GM12878 (cell line): ENCODE data around the gene COL15A1. TPM values are rescaled to one million over a fixed set of nuclear protein-coding genes. Genes with fewer than 3 reads are reported as not detected.

Experiments used
- ATAC-seq: fragments of 200-7000 bp; cut with Tn5 transposase; 3 replicates; pipeline ENCODE4 v1.9.1; 2020; ENCODE audit warnings: mild to moderate bottlenecking, moderate library complexity
- BruUV-seq: library from RNA; stranded (reverse); fragments of 400-500 nt; replicated peaks from 2 replicates; lab custom pipeline; 2021; lab: Mats Ljungman, UMichigan
- CTCF ChIA-PET: fragments of 300-600 bp; sonication (Branson Sonifier 250); formaldehyde crosslinking; extraction: SDS; loops from one replicate; lab custom pipeline; 2021; ENCODE audit warnings: inconsistent platforms; lab: Yijun Ruan, JAX
- POLR2A ChIA-PET: fragments of 350-600 bp; formaldehyde crosslinking; extraction: SDS; loops from one replicate; lab custom pipeline; 2021; ENCODE audit warnings: inconsistent platforms; lab: Charles Lee
- RAD21 ChIA-PET: fragments of 300-600 bp; sonication (Branson Sonifier 250); formaldehyde crosslinking; loops from one replicate; lab custom pipeline; 2023; ENCODE audit warnings: antibody characterized with exemption; ENCODE audit not compliant: unreplicated experiment; lab: Charles Lee
- SMC1A ChIA-PET: fragments of 300-600 bp; sonication (Branson Sonifier 250); formaldehyde crosslinking; loops from one replicate; lab custom pipeline; 2023; ENCODE audit not compliant: unreplicated experiment, uncharacterized antibody; lab: Charles Lee
- DNase-seq: peaks from one replicate; pipeline ENCODE4 v3.0.0-alpha.2; 2011; ENCODE audit warnings: low read depth, low spot score
- FAIRE-seq: peaks from 3 replicates; lab custom pipeline; 2011; peaks lifted over from hg19 to GRCh38; lab: Jason Lieb, UNC
- H2AFZ ChIP-seq: 2 replicates; pipeline ENCODE4 v1.6.0; 2011; ENCODE audit warnings: low read depth, low read length, control low read depth; ENCODE audit not compliant: control insufficient read depth
- H3K27ac ChIP-seq: 2 replicates; pipeline ENCODE4 v1.5.1; 2011; ENCODE audit warnings: control low read depth; ENCODE audit not compliant: control insufficient read depth, insufficient read depth
- H3K27me3 ChIP-seq, 2 experiments: replicated peaks in 1 of 2; 2 replicates each; pipeline versions ENCODE4 v1.6.0 to v1.6.1; 2011; ENCODE audit warnings: low read length in 1 of 2; ENCODE audit not compliant: control insufficient read depth in 2 of 2, insufficient read depth in 2 of 2
- H3K36me3 ChIP-seq, 2 experiments: 2 replicates each; pipeline ENCODE4 v1.5.1; 2011; ENCODE audit warnings: low read length in 1 of 2; ENCODE audit not compliant: control insufficient read depth in 2 of 2, insufficient read depth in 2 of 2
- H3K4me1 ChIP-seq: 2 replicates; pipeline ENCODE4 v1.6.1; 2011; ENCODE audit warnings: mild to moderate bottlenecking, low read length, moderate library complexity, mixed read lengths; ENCODE audit not compliant: control insufficient read depth, insufficient read depth
- H3K4me2 ChIP-seq: 2 replicates; pipeline ENCODE4 v1.6.0; 2011; ENCODE audit warnings: control low read depth; ENCODE audit not compliant: control insufficient read depth, insufficient read depth
- H3K4me3 ChIP-seq: fragments of 200-600 bp; sonication (generic); 2 replicates; pipeline ENCODE4 v1.5.1; 2016
- H3K79me2 ChIP-seq: 2 replicates; pipeline ENCODE4 v1.6.0; 2011; ENCODE audit warnings: low read length; ENCODE audit not compliant: control insufficient read depth, insufficient read depth
- H3K9ac ChIP-seq: 2 replicates; pipeline ENCODE4 v1.8.0; 2011; ENCODE audit warnings: low read length, control low read depth, mixed read lengths; ENCODE audit not compliant: control insufficient read depth, insufficient read depth
- H3K9me3 ChIP-seq: replicated peaks from 3 replicates; pipeline ENCODE4 v1.5.1; 2011; ENCODE audit warnings: mild to moderate bottlenecking, low read length; ENCODE audit not compliant: control insufficient read depth, insufficient read depth
- H4K20me1 ChIP-seq: 2 replicates; pipeline ENCODE4 v1.6.0; 2011; ENCODE audit not compliant: control insufficient read depth, insufficient read depth
- GABPA ChIP-seq: IDR thresholded peaks from 2 replicates; pipeline ENCODE4 v1.6.1; 2014; ENCODE audit warnings: antibody characterized with exemption, low read depth, mild to moderate bottlenecking, inconsistent platforms
- IRF4 ChIP-seq: IDR thresholded peaks from 2 replicates; pipeline ENCODE4 v1.6.1; 2011; ENCODE audit warnings: low read depth, low read length
- NBN ChIP-seq: fragments of 450-650 bp; IDR thresholded peaks from 2 replicates; pipeline ENCODE4 v1.6.1; 2016
- NFYB ChIP-seq: IDR thresholded peaks from 2 replicates; pipeline ENCODE4 v1.6.1; 2011; ENCODE audit warnings: low read depth, mild to moderate bottlenecking, low read length, improper control_type of control experiment, moderate library complexity; ENCODE audit not compliant: insufficient read depth
- PBX3 ChIP-seq: IDR thresholded peaks from 2 replicates; pipeline ENCODE4 v1.6.1; 2011; ENCODE audit warnings: mild to moderate bottlenecking, low read depth, low read length, moderate library complexity; ENCODE audit not compliant: insufficient replicate concordance
- RFX5 ChIP-seq: IDR thresholded peaks from 2 replicates; pipeline ENCODE4 v1.6.1; 2011; ENCODE audit warnings: low read depth, low read length, improper control_type of control experiment
- TARDBP ChIP-seq: IDR thresholded peaks from 2 replicates; pipeline ENCODE4 v1.6.1; 2016; ENCODE audit warnings: borderline replicate concordance
- WGBS: methylation state at CpG from one replicate; pipeline ENCODE4 v1.1.6; 2016; ENCODE audit warnings: low lambda C conversion rate; ENCODE audit not compliant: insufficient replicate concordance, insufficient coverage; ENCODE audit errors: missing lambda C conversion rate; 5-methylcytosine and 5-hydroxymethylcytosine counted together
- in situ Hi-C: fragments of 300-500 bp; cut with MboI; formaldehyde crosslinking; loops from 9 replicates; pipeline ENCODE4 v1.14.3; 2018; ENCODE audit warnings: mixed read lengths
- intact Hi-C: fragments of 100-400 bp; cut with micrococcal nuclease; formaldehyde crosslinking; loops from one replicate; pipeline ENCODE4 v1.14.2; 2022; ENCODE audit not compliant: unreplicated experiment
- polyA plus RNA-seq, 11 experiments: library from polyadenylated mRNA; depleted of rRNA in 4 of 11; unstranded in 6 of 11; stranded (reverse) in 5 of 11; fragments of >200 nt; fragmentation: Nextera tagmentation in 4 of 11; fragmentation: Illumina TruSeq in 1 of 11; extraction: Ambion mirVana in 4 of 11; extraction: Trizol in 1 of 11; gene quantifications; 1 replicate in 1 of 11; 2 replicates in 10 of 11; pipeline versions ENCODE4 v1.2.1 to v1.2.3, GENCODE V29; 2011 to 2016; ENCODE audit warnings: inconsistent platforms in 2 of 11, missing spikeins in 2 of 11, low read depth in 1 of 11
- total RNA-seq, 4 experiments: library from RNA; depleted of rRNA in 3 of 4; stranded (reverse); fragments of >200 nt in 3 of 4; fragmentation: Illumina TruSeq in 1 of 4; extraction: Trizol in 1 of 4; gene quantifications; 2 replicates each; pipeline versions ENCODE4 v1.2.1 to v1.2.3, GENCODE V29; 2013 to 2021
- TF ChIP-seq, protein P1 (sequence below): fragments of 450-650 bp; formaldehyde crosslinking; IDR thresholded peaks from 2 replicates; pipeline ENCODE4 v1.4.0; 2022; ENCODE audit warnings: mild to moderate bottlenecking, moderate library complexity

COL15A1 gene
- total and polyA plus RNA-seq, 10 of the 15 experiments (the other 5 are each of a cell fraction or from before 2014, with no cell fraction given), result 0.01 to 0.28 (median 0.06) TPM; not detected in 2

GRCh38 chr9:99093492-99093791 is 149.7 kb downstream of the COL15A1 start:
- Histone ChIP-seq H3K27me3 (no peaks in the 10 kb centered on the region; a peak in 1 of 4 replicates), H4K20me1 (no peaks in the 10 kb centered on the region), H3K4me3 (no peak overlapping the region), H3K4me2 (no peak overlapping the region), H3K36me3 (no peaks in the 10 kb centered on the region), H3K27ac (no peak overlapping the region), H2AFZ (no peak overlapping the region), H3K9me3 (no peaks in the 10 kb centered on the region; the same call in 2 of the 3 replicates), H3K9ac (no peak overlapping the region), H3K4me1 (no peaks in the 10 kb centered on the region), H3K79me2 (no peaks in the 10 kb centered on the region)
- WGBS, result 66% methylated on average over 3 of the region's 3 CpGs
- ChIA-PET SMC1A (interaction anchor here (0.7 to 1.7 kb wide), 3 partner anchors 11 to 92 kb away, joined by 3 to 6 read pairs (median 4); no protein-coding TSS in a partner anchor), CTCF (no interaction called here), POLR2A (interaction anchor here (0.5 kb wide), 1 partner anchor 41 kb away, joined by 3 read pairs; no protein-coding TSS in a partner anchor), RAD21 (interaction anchor here (1.2 kb wide), 1 partner anchor 48 kb away, joined by 3 read pairs; no protein-coding TSS in a partner anchor)
- no TSS peak for BruUV-seq
- FAIRE-seq, result no peak
- no peak for DNase-seq
- no peak for ATAC-seq
- in situ Hi-C loops, result no loop called here
- intact Hi-C loops, result no loop called here
- TF ChIP-seq RFX5 (no peak), PBX3 (no peak), GABPA (no peak), NBN (no peak), NFYB (no peak), IRF4 (no peak), TARDBP (no peak)
- TF ChIP-seq, protein P1, sequence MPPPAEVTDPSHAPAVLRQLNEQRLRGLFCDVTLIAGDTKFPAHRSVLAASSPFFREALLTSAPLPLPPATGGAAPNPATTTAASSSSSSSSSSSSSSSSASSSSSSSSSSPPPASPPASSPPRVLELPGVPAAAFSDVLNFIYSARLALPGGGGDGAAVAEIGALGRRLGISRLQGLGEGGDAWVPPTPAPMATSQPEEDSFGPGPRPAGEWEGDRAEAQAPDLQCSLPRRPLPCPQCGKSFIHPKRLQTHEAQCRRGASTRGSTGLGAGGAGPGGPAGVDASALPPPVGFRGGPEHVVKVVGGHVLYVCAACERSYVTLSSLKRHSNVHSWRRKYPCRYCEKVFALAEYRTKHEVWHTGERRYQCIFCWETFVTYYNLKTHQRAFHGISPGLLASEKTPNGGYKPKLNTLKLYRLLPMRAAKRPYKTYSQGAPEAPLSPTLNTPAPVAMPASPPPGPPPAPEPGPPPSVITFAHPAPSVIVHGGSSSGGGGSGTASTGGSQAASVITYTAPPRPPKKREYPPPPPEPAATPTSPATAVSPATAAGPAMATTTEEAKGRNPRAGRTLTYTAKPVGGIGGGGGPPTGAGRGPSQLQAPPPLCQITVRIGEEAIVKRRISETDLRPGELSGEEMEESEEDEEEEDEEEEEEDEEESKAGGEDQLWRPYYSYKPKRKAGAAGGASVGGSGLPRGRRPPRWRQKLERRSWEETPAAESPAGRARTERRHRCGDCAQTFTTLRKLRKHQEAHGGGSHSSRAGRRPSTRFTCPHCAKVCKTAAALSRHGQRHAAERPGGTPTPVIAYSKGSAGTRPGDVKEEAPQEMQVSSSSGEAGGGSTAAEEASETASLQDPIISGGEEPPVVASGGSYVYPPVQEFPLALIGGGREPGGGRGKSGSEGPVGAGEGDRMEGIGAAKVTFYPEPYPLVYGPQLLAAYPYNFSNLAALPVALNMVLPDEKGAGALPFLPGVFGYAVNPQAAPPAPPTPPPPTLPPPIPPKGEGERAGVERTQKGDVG (CRISPR knock-in tag), result no peak
